Suprapubic skin (tissue), 3 donors: ENCODE data around the gene GPR146.

ENCODE experiments used
- POLR2AphosphoS5 ChIP-seq, 3 donors: sonication (generic); formaldehyde crosslinking; IDR thresholded peaks; one replicate each; pipeline ENCODE4 v1.6.1; 2017; ENCODE audit warnings: antibody characterized with exemption in 3 of 3
- TF ChIP-seq, protein P1 (sequence below), 2 donors: fragments of 200-600 bp in 1 of 2; fragments of 450-650 bp in 1 of 2; sonication (generic) in 1 of 2; IDR thresholded peaks; one replicate each; pipeline ENCODE4 v1.5.1; 2016 to 2019; ENCODE audit warnings: antibody characterized with exemption in 2 of 2, mild to moderate bottlenecking in 1 of 2, moderate library complexity in 1 of 2

DNA sequence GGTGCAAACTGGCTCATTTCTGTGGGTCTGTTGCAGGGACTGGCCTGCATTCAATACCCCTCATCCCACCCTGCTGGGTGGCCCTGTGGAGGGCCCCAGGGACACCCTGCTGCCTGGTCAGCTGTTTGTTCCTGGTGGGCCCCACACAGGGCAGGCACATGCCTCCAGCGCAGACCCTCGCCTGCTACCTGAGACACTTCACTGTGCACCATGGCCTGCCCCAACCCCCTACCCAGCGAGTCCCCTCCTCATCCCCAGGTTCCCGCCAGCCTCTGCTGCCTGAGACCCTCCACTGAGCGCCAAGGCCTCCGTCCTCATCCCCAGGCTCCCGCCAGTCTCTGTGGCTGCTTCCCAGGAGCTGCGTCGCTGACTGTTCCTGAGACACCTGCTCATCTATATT, 16.8 kb downstream of the GPR146 start:
- TF ChIP-seq, protein P1, sequence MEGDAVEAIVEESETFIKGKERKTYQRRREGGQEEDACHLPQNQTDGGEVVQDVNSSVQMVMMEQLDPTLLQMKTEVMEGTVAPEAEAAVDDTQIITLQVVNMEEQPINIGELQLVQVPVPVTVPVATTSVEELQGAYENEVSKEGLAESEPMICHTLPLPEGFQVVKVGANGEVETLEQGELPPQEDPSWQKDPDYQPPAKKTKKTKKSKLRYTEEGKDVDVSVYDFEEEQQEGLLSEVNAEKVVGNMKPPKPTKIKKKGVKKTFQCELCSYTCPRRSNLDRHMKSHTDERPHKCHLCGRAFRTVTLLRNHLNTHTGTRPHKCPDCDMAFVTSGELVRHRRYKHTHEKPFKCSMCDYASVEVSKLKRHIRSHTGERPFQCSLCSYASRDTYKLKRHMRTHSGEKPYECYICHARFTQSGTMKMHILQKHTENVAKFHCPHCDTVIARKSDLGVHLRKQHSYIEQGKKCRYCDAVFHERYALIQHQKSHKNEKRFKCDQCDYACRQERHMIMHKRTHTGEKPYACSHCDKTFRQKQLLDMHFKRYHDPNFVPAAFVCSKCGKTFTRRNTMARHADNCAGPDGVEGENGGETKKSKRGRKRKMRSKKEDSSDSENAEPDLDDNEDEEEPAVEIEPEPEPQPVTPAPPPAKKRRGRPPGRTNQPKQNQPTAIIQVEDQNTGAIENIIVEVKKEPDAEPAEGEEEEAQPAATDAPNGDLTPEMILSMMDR (IDR thresholded peaks at IDR 0.05), result no peak
- TF ChIP-seq POLR2AphosphoS5 (IDR thresholded peaks at IDR 0.05), result no peak
